BJ (cell line): Measurements from ENCODE around the gene PDZRN3. TPM values are rescaled to one million over a fixed set of nuclear protein-coding genes. Genes with fewer than 3 reads are reported as not detected.
A peak's percentile ranks its signal among the peaks of the same experiment; 100 is the strongest.

Experiments
- CTCF ChIA-PET: fragments of 350-600 bp; formaldehyde crosslinking; extraction: SDS; loops from one replicate; lab custom pipeline; 2021; ENCODE audit warnings: antibody characterized with exemption, inconsistent platforms; lab: Yijun Ruan, JAX
- POLR2A ChIA-PET: fragments of 300-600 bp; sonication (Branson Sonifier 250); formaldehyde crosslinking; extraction: SDS; loops from one replicate; lab custom pipeline; 2021; ENCODE audit warnings: antibody characterized with exemption; lab: Charles Lee
- DNase-seq: peaks from one replicate; pipeline ENCODE4 v3.0.0-alpha.2; 2011; ENCODE audit warnings: low read depth
- H3K27me3 ChIP-seq: 2 replicates; pipeline ENCODE4 v1.6.0; 2011; ENCODE audit warnings: low read length; ENCODE audit not compliant: control insufficient read depth, insufficient read depth
- H3K36me3 ChIP-seq: 2 replicates; pipeline ENCODE4 v1.5.1; 2011; ENCODE audit warnings: low read length; ENCODE audit not compliant: control insufficient read depth, insufficient read depth
- H3K4me3 ChIP-seq: 2 replicates; pipeline ENCODE4 v1.5.1; 2011; ENCODE audit warnings: low read depth, mild to moderate bottlenecking, control low read depth, low read length
- polyA plus RNA-seq: library from polyadenylated mRNA; depleted of rRNA; stranded (reverse); fragments of >200 nt; gene quantifications from 2 replicates; pipeline ENCODE4 v1.2.3, GENCODE V29; 2011
- TF ChIP-seq, protein P1 (sequence below): IDR thresholded peaks from 2 replicates; pipeline ENCODE4 v1.5.1; 2011; ENCODE audit warnings: low read depth, mild to moderate bottlenecking, control low read depth, inconsistent platforms, low read length, moderate library complexity; ENCODE audit not compliant: insufficient read depth

Gene PDZRN3
- polyA plus RNA-seq, 1 experiment: 4.9 TPM

DNA sequence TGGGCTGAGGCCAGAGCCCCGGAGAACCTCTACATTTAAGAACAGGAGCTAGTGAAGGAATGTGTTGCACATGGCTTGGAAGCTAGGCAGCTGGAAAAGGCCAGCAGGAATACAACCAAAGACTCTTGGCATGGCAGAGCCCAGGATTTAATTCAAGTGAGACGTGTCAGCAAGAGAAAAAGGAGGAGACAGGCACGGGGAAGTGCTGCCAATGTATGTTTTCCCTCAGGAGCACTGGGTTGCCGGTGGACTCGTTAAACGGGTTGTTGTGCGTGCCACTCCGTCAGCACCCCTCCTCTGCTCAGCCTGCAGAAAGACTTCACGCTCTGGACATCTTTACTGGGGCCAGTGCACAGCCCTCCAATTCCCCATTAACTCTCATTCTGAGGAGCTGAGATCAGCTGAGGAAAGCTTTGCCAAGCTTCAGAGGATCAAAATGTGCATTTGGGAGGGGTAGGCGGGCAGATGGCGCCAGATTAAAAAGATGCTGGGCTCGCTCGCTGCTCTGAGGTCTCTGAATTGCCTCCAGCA is 103.7 kb downstream of the PDZRN3 start:
- Histone ChIP-seq H3K27me3 (no peaks in the 10 kb centered on the region), H3K4me3 (no peak overlapping the region), H3K36me3 (no peaks in the 10 kb centered on the region)
- TF ChIP-seq, protein P1, sequence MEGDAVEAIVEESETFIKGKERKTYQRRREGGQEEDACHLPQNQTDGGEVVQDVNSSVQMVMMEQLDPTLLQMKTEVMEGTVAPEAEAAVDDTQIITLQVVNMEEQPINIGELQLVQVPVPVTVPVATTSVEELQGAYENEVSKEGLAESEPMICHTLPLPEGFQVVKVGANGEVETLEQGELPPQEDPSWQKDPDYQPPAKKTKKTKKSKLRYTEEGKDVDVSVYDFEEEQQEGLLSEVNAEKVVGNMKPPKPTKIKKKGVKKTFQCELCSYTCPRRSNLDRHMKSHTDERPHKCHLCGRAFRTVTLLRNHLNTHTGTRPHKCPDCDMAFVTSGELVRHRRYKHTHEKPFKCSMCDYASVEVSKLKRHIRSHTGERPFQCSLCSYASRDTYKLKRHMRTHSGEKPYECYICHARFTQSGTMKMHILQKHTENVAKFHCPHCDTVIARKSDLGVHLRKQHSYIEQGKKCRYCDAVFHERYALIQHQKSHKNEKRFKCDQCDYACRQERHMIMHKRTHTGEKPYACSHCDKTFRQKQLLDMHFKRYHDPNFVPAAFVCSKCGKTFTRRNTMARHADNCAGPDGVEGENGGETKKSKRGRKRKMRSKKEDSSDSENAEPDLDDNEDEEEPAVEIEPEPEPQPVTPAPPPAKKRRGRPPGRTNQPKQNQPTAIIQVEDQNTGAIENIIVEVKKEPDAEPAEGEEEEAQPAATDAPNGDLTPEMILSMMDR: peak; percentile 18; the same call in 1 of the 2 replicates
- POLR2A ChIA-PET: no interaction called here
- DNase-seq: no peak
- CTCF ChIA-PET: interaction anchor here (2.0 to 3.4 kb wide), 3 partner anchors 10 to 18 kb away, joined by 4 to 16 read pairs (median 8); no protein-coding TSS in a partner anchor

DNA sequence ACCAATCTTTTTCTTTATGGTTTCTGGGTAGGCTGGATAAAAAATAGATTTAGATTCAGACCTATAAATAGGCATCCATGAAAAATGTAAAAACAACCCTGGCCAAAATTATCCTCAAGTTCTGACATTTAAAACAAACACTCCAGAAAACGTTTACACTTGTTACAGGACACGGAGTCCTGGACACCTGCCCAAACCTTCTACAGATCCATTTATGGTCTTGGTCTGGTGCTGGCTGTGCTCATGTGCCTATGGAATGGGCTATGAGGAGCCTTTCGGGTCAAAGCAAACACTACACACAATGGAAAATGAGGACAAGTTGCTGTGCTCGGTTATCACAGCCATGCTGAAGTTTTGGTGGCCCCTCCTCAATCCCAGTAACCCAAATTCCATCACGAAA is 108.1 kb downstream of the PDZRN3 start:
- ChIA-PET POLR2A (no interaction called here), CTCF (interaction anchor here (1.4 kb wide), 1 partner anchor 8 kb away, joined by 4 read pairs; no protein-coding TSS in a partner anchor)
- Histone ChIP-seq H3K27me3 (no peaks in the 10 kb centered on the region), H3K4me3 (no peak overlapping the region), H3K36me3 (no peaks in the 10 kb centered on the region)
- TF ChIP-seq, protein P1: no peak
- no peak for DNase-seq

DNA sequence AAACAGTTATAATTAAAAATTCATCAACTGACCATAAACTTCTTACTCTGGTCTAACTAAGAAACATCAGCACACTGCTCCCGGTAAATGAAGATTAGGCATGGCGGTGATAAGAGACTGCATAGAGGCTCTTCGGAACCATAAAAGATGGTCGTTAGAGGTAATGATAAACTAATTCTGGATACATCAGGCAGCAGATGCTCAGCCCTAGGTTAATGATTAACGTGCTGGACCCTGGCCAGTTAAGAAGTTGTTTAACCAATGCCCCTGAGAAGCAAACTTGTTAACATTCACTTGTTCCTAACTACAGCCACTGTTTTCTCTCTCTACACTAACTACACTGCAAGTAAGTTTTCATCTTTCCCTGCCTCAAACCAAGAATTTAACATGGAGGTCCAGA is 111.5 kb downstream of the PDZRN3 start:
- no peaks in the 10 kb centered on the region for H3K36me3 ChIP-seq
- CTCF ChIA-PET: no interaction called here
- POLR2A ChIA-PET: no interaction called here
- H3K27me3 ChIP-seq: no peaks in the 10 kb centered on the region
- DNase-seq: no peak
- H3K4me3 ChIP-seq: no peak overlapping the region
- TF ChIP-seq, protein P1: no peak

DNA sequence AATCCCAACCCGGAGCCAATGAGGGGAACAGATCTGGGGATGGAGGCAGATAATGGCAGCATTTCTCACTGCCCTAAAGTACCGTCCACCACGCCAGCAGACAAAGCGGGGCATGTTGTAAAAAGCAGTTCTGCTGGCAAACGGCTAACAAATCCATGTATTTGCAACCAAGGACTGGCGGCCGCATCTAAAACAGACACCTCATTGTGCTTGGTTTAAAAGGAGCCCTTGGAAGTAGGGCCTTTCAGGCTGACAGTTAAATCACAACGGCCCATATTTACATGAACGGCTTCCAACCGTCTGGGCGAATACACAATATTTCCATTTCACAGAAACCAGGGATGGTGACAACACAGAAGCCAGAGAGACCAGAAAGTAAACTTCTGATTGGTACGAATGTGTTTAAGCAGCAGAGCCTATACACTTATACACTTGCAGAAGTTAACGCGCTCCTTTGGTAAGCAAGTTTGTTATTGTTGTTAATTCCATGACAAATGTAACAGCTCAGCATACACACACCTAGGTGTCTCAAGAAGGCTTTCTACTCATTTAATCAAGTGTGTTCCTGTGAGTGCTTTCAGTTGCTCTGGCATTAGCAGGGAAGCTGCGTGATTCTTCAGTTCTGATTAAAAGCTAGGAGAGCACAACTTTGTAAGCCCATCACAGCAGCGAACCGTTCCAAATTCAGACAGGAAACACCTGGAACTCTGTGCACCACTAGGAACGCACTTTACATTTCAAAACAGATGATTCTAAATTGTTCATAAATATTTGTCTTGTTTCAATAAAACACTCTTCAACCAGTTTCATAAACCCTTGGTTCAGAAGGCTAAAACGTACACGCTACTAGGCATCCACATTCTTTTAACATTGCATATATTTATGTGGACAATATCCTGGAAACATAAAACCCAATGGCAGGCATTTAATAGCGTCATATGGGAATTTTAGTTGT is 112.9 kb downstream of the PDZRN3 start:
- no peak for DNase-seq
- Histone ChIP-seq H3K4me3 (no peak overlapping the region), H3K36me3 (no peaks in the 10 kb centered on the region), H3K27me3 (no peaks in the 10 kb centered on the region)
- TF ChIP-seq, protein P1: no peak
- POLR2A ChIA-PET: no interaction called here
- CTCF ChIA-PET: interaction anchor here (0.9 to 2.2 kb wide), 5 partner anchors 8 to 102 kb away, joined by 3 to 8 read pairs (median 5); no protein-coding TSS in a partner anchor

DNA sequence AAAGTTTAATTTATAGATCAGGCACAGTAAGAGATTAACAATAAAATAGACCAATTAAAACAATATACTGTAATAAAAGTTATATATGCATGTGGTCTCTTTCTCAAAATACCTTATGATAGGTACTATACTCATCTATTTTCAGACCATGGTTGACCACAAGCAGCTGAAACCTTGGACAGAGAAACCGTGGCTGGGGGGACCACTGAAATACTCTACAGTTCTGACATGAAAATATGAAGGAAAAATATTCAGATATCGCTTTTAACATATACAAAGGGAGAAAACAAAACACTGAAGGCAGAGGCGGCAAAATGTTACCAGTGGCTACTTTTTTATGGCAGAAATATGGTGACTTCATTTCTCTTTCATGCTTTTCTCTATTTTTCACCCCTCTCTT is 114.0 kb downstream of the PDZRN3 start:
- CTCF ChIA-PET: interaction anchor here (0.6 to 2.2 kb wide), 5 partner anchors 9 to 337 kb away, joined by 3 to 8 read pairs (median 5); no protein-coding TSS in a partner anchor
- no peak for DNase-seq
- Histone ChIP-seq H3K36me3 (no peaks in the 10 kb centered on the region), H3K27me3 (no peaks in the 10 kb centered on the region), H3K4me3 (no peak overlapping the region)
- TF ChIP-seq, protein P1: no peak
- POLR2A ChIA-PET: no interaction called here
